Glutamatergic neuron (in vitro differentiated cells): ENCODE measurements around the gene ACYP2. TPM values are rescaled to one million over a fixed set of nuclear protein-coding genes. Genes with fewer than 3 reads are reported as not detected.

Source experiments
- DNase-seq: peaks from one replicate; pipeline ENCODE4 v3.0.0; 2022
- H3K27ac Mint-ChIP-seq: one replicate; pipeline ENCODE4 v1.8.0; 2020; ENCODE audit warnings: mild to moderate bottlenecking, mixed read lengths, inconsistent platforms; ENCODE audit not compliant: unreplicated experiment
- H3K27me3 Mint-ChIP-seq: one replicate; pipeline ENCODE4 v1.8.0; 2020; ENCODE audit warnings: mild to moderate bottlenecking, moderate library complexity, mixed read lengths, inconsistent platforms; ENCODE audit not compliant: unreplicated experiment
- H3K36me3 Mint-ChIP-seq: one replicate; pipeline ENCODE4 v1.8.0; 2020; ENCODE audit warnings: mild to moderate bottlenecking, mixed read lengths, inconsistent platforms; ENCODE audit not compliant: unreplicated experiment
- H3K4me1 Mint-ChIP-seq: one replicate; pipeline ENCODE4 v1.8.0; 2020; ENCODE audit warnings: mild to moderate bottlenecking, low read depth, mixed read lengths, inconsistent platforms; ENCODE audit not compliant: unreplicated experiment
- H3K4me3 Mint-ChIP-seq: one replicate; pipeline ENCODE4 v1.8.0; 2020; ENCODE audit warnings: mild to moderate bottlenecking, mixed read lengths, inconsistent platforms; ENCODE audit not compliant: unreplicated experiment
- H3K9me3 Mint-ChIP-seq: one replicate; pipeline ENCODE4 v1.8.0; 2020; ENCODE audit warnings: mild to moderate bottlenecking, moderate library complexity, mixed read lengths, inconsistent platforms; ENCODE audit not compliant: unreplicated experiment
- total RNA-seq: library from RNA; stranded (reverse); fragmentation: NEBNext Ultra II Directional; extraction: Animal tissue kit (Norgen Biotek cat#: 25700); gene quantifications from one replicate; pipeline ENCODE4 v1.2.1, GENCODE V29; 2021; ENCODE audit not compliant: unreplicated experiment
- TF ChIP-seq, protein P1 (sequence below): fragments of 200-600 bp; sonication (generic); IDR thresholded peaks from one replicate; pipeline ENCODE4 v1.5.0; 2021; ENCODE audit not compliant: partially characterized antibody, unreplicated experiment

Gene ACYP2
- total RNA-seq, 1 donor from 2014 or later, result 8.4 TPM

- TF ChIP-seq, protein P1, sequence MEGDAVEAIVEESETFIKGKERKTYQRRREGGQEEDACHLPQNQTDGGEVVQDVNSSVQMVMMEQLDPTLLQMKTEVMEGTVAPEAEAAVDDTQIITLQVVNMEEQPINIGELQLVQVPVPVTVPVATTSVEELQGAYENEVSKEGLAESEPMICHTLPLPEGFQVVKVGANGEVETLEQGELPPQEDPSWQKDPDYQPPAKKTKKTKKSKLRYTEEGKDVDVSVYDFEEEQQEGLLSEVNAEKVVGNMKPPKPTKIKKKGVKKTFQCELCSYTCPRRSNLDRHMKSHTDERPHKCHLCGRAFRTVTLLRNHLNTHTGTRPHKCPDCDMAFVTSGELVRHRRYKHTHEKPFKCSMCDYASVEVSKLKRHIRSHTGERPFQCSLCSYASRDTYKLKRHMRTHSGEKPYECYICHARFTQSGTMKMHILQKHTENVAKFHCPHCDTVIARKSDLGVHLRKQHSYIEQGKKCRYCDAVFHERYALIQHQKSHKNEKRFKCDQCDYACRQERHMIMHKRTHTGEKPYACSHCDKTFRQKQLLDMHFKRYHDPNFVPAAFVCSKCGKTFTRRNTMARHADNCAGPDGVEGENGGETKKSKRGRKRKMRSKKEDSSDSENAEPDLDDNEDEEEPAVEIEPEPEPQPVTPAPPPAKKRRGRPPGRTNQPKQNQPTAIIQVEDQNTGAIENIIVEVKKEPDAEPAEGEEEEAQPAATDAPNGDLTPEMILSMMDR, result no peak
- no peaks in the 10 kb centered on the region for H3K9me3 Mint-ChIP-seq
- peaks cover 2% of the 10 kb centered on the region for H3K27me3 Mint-ChIP-seq
- H3K27ac Mint-ChIP-seq, result no peak overlapping the region
- no peaks in the 10 kb centered on the region for H3K36me3 Mint-ChIP-seq
- no peak for DNase-seq
- peaks cover 1% of the 10 kb centered on the region for H3K4me1 Mint-ChIP-seq
- H3K4me3 Mint-ChIP-seq, result no peak overlapping the region
Measured at GRCh38 chr2:54074606-54075341, 40.6 kb upstream of the ACYP2 start.

DNA sequence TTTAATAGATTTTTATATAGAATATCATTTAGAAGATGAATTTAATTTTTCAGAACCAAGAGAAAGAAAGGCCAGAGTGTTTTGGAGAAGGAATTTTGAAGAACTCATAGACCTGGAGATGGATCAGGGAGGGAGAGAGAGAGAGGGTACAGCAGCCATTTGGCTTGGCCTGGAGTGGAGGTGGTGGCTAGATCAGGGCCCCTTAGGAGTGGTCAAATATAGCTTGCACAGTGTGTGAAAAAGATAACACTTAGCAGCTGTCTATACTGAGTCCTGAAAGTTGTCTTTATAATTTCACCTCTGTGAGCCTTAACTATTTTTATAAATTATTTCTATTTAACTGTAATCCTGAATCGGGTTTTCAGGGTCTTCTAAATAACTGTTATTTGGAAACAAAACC, 38.8 kb upstream of the ACYP2 start:
- Mint-ChIP-seq H3K27ac (no peak overlapping the region), H3K4me3 (no peak overlapping the region), H3K27me3 (peaks cover 2% of the 10 kb centered on the region), H3K4me1 (peaks cover 1% of the 10 kb centered on the region), H3K9me3 (no peaks in the 10 kb centered on the region), H3K36me3 (no peaks in the 10 kb centered on the region)
- TF ChIP-seq, protein P1, result no peak
- no peak for DNase-seq

DNA sequence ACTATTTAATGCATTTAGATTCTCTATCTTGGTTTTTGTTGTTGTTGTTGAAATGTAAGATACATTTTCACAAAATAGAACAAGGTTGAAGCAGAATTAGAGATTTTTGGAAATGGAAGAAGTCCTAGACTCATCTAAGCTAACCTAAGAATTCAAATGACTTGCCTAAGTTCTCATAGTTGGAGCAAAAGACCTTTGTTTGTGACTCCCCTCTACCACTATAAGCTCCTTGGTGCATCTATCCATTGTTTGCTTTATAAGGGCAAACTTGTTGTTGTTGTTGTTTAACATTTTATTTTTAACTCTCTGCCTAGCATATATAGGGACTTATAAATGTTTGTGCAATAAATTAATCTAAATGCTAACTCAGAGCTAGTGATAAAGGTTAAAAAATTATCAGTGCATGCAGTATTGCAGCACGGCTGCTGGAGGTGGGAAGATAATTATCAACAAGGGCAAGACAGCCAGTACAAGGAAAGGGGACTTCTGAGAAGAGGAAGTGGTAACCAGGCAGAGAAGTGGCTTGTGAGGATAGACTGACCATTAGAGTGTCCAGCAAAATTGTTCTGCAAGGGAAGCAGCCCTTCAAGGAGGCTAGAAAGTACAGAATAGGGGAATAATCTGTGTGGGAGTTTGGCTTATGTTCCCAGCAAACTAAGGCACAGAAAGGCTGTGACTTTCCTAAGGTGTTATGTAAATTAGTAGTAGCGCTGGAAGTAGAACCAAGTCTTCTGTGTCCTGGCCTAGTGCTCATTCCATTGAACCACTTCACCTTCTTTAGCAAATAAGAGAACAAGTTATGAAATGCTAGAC, 38.1 kb upstream of the ACYP2 start:
- TF ChIP-seq, protein P1, result no peak
- H3K27me3 Mint-ChIP-seq, result peaks cover 2% of the 10 kb centered on the region
- no peak overlapping the region for H3K27ac Mint-ChIP-seq
- peaks cover 1% of the 10 kb centered on the region for H3K4me1 Mint-ChIP-seq
- no peaks in the 10 kb centered on the region for H3K36me3 Mint-ChIP-seq
- DNase-seq, result no peak
- H3K4me3 Mint-ChIP-seq, result no peak overlapping the region
- H3K9me3 Mint-ChIP-seq, result no peaks in the 10 kb centered on the region

DNA sequence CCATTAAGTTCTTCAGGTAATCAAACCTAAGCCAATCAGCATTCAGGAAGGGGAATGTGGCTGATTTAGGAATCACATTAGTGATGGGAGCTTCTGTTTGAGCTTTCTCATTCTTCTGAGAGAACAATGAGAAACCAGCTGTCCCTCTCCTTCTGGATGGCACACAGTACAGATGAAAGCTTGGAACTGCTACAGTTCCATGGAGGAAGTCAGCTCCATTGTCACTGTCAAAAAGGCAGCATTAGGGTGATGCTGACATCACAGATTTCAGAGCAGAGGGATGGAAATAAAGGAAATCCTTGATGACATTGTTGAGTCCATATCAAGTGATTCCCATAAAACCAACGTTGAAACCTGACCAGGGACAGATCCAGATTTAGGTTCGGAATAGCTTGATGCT, 36.1 kb upstream of the ACYP2 start:
- Mint-ChIP-seq H3K9me3 (peaks cover 1% of the 10 kb centered on the region), H3K27ac (no peak overlapping the region), H3K4me3 (no peak overlapping the region), H3K4me1 (peaks cover 7% of the 10 kb centered on the region), H3K27me3 (peaks cover 8% of the 10 kb centered on the region), H3K36me3 (no peaks in the 10 kb centered on the region)
- TF ChIP-seq, protein P1, result no peak
- DNase-seq, result no peak

DNA sequence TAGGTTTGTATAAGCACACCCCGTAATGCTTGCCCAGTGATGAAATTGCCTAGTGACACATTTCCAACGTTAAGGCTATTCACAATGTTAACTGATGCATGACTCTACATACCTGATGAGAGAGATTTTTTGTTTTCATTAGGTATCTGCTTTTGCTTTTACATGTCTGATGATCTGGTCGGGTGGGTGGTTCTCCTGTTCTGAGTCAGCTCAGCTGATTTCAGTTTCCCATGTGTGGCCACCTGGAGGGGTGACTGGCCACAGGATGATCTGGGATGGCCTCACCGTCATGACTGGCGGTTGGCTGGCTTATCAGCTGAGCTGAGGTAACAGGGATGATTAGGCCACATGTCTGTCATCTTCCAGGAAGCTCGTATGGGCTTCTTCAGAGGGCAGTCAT, 33.8 kb upstream of the ACYP2 start:
- Mint-ChIP-seq H3K9me3 (peaks cover 1% of the 10 kb centered on the region), H3K27ac (peak overlapping the region; percentile 43)

More for the DNA sequence above, 33.8 kb upstream of the ACYP2 start:
- H3K27me3 Mint-ChIP-seq, result peaks cover 5% of the 10 kb centered on the region
- TF ChIP-seq, protein P1, result no peak
- no peak for DNase-seq
- no peaks in the 10 kb centered on the region for H3K36me3 Mint-ChIP-seq
- no peak overlapping the region for H3K4me3 Mint-ChIP-seq
- peaks cover 20% of the 10 kb centered on the region for H3K4me1 Mint-ChIP-seq
